Daoy (cell line): Measurements from ENCODE around the gene SLC6A16. TPM values are rescaled to one million over a fixed set of nuclear protein-coding genes. Genes with fewer than 3 reads are reported as not detected.
A peak's percentile ranks its signal among the peaks of the same experiment; 100 is the strongest.
"Not testable (repeated sequence)": the region's sequence is repeated elsewhere in the genome, so short reads cannot be mapped to it uniquely, and the experiment has no call there.

ENCODE experiments used
- DNase-seq: peaks from one replicate; pipeline ENCODE4 v3.0.0-alpha.2; 2015; ENCODE audit warnings: low read depth
- total RNA-seq: library from RNA; depleted of rRNA; stranded (reverse); fragments of >200 nt; shearing (Covaris generic); gene quantifications from 2 replicates; pipeline ENCODE4 v1.2.3, GENCODE V29; 2014

Gene SLC6A16
- total RNA-seq, 1 experiment from 2014 or later: not detected

DNA sequence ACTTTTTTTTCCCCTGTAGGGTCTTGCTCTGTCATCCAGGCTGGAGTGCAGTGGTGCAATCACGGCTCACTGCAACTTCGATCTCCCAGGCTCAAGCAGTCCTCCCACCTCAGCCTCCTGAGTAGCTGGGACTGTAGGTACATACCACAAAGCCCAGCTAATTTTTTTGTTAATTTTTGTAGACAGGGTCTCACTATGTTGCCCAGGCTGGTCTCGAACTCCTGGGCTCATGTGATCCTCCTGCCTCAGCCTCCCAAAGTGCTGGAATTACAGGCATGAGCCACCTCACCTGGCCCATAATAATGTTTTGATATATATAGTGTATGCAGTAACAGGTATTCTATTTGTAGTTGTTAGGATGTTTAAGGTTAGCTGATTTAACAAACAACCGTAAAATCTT, 6.2 kb upstream of the SLC6A16 start:
- not testable (repeated sequence) for DNase-seq

DNA sequence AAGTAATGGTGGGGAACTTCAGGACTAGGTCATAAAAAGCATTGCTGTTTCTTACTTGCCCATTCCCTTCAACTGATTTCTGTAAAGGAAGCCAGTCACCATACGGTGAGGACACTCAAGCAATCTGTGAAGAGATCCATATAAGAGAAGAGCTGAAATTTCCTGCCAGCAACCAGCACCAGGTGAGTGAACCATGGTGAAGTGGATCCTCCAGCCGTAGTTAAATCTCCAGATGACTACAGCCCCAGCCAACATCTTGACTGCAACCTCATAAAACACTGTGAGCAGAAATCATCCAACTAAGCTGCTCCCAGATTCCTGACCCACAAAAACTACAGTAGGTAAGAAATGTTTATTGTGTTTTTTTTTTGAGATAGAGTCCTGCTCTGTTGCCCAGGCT, 3.8 kb upstream of the SLC6A16 start:
- DNase-seq: no peak

DNA sequence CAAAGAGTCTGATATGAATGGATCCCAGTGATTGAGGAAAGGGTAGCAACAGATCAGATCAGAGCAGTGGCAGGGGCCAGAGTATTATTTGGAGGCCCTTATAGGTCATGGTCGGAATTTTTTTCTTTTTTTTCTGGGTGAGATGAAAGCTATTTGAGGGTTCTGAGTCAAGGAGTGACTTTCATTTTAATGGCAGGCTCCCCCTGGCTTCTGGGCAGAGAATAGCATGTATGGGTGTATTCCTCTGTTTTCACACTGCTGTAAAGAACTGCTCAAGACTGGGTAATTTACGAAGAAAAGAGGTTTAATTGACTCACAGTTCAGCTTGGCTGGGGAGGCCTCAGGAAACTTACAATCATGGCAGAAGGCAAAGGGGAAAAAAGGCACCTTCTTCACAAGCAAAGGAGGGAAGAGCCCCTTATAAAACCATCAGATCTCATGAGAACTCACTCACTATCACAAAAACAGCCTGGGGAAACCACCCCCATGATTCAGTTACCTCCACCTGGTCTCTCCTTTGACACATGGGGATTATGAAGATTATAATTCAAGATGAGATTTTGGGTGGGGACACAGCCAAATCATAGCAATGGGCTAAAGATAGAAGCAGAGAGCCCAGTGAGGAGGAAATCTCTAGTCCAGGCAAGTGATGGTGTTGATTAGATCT, 3.0 kb upstream of the SLC6A16 start:
- DNase-seq: peak; percentile 31

DNA sequence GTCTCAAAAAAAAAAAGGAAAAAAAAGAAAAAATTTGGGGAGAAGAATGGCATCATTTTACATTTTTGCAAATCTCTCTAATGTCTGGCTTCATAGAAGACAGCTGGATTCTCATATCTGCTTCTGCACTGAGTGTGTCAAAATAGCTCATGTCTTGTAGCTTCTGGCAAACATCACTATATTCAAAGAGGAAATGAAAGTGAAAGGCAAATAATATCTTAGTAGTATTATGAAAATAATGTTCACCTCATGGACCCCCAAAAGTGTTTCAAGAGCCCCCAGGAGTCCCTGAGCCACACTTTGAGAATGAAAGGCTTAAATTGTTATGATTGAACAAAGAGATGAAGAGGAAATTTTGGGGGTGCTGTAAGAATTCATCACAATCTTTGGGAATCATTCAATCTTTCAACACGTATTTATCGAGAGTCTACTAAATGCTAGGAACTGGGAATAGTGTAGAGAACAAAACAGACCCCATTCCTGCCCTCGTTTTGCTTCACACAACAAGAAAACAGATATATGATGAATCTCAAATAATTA, 1.2 kb upstream of the SLC6A16 start:
- no peak for DNase-seq

DNA sequence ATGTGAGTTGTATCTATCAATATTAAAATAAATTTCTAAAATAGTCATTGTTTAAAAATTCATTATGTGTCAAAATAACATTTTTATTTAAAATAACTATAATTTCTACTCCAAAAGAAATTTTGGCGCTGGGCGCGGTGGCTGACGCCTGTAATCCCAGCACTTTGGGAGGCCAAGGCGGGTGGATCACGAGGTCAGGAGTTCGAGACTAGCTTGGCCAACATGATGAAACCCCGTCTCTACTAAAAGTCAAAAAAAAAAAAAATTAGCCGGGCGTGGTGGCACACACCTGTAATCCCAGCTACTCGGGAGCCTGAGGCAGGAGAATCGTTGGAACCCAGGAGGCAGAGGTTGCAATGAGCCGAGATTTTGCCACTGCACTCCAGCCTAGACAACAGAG, 765 bp upstream of the SLC6A16 start:
- not testable (repeated sequence) for DNase-seq

DNA sequence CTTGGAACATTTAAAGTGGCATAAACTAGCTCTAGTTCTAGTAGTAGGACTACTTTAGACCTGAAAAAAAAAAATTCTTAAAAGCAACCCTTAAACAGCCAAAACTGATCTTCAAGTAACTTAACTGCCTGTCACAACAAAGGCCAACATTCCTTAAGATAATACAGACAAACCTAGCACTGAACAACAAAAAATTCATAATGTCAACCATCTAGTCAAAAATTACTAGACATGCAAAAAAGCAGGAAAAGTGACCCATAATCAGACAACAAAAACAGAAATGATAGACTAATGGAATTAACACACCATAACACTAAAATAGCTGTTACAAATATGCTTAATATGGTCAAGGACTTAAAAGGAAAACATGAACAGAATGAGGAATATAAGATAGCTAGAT, 6.7 kb downstream of the SLC6A16 start:
- no peak for DNase-seq

DNA sequence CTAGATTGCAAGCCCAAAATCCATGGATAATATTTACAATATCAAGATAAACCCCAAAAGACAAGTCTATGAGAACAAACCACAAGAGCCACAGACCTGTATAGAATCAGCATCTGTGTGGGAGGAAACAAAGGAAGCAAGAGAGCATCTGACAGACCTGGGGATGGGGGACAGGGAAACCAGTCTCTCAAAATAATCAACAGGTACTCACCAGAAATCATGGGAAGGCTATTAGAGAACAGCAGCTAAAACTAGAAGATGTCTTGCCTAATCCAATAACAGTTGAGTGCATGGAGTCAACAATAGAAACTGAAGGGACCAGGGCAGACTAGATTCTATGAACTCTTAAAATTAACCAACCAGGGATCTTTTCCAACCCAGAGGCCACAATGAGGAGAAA, 8.7 kb downstream of the SLC6A16 start:
- no peak for DNase-seq

DNA sequence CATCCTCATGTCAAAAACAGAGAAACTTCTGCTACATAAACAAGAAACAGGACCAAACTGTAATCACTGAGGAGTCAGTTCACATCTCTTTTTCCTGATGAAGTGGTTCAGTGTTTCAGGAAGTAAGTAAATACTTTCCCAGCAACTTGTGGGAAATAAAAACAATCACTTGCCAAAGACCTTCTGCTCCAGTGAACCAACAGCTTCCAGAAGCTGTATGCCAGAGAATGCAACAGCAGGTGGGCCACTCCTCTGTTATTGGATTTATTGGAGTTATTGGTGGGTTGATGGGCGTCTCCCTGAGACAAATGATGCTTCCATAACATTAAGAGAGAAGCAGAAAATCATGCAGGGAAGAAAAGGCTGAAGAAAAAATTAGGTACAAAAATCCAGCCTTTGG, 9.9 kb downstream of the SLC6A16 start:
- no peak for DNase-seq

DNA sequence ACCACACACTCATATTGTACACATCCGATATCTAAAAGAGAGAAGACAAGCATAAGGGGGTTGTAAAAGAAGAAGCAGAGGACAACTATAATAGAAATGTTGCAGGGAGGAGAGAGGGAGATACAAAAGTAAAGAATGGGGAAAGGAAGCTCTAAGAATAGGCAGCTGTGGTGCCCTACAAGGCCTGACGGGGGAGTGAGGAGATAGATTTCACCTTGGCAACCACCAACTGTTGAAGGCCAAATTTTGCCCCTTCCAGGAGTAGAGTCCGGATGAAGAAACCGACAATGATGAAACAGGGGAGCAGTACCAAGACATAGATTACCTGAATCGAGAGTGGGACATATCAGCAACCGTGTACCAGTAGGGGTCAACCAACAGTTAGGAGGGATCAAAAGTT, 15.9 kb downstream of the SLC6A16 start:
- no peak for DNase-seq

DNA sequence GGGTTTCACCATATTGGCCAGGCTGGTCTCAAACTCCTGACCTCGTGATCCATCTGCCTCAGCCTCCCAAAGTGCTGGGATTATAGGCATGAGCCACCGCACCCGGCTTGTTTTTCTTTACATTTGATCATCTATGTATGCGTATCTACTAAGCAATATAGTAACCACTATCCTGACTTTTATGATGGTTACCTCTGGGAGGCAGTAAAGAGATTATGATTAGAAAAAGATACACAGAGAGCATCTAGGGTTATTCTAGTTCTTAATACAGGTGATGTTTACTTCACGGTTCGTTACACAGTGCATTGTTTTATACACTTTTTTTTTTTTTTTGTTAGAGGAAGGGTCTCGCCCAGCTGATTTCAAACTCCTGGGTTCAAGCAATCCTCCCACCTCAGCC, 18.3 kb downstream of the SLC6A16 start:
- not testable (repeated sequence) for DNase-seq

DNA sequence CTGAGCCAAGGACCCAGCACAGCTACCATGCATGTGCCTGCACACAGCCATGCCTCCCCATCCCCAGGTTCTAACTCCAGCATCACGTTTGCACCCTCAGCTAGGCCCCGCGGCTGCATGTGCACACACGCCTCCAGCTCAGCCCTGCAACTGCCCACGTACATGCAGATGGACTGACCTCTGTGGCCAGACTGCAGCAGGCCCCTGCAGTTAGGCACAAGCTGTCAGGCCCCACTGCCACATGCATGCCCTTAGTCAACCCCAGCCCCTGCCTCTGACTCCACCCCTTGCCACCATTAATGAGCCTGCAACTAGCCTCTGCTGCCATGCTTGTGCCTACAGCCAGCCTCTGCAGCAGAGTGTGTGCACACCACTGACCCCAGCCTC, 23.1 kb downstream of the SLC6A16 start:
- no peak for DNase-seq

DNA sequence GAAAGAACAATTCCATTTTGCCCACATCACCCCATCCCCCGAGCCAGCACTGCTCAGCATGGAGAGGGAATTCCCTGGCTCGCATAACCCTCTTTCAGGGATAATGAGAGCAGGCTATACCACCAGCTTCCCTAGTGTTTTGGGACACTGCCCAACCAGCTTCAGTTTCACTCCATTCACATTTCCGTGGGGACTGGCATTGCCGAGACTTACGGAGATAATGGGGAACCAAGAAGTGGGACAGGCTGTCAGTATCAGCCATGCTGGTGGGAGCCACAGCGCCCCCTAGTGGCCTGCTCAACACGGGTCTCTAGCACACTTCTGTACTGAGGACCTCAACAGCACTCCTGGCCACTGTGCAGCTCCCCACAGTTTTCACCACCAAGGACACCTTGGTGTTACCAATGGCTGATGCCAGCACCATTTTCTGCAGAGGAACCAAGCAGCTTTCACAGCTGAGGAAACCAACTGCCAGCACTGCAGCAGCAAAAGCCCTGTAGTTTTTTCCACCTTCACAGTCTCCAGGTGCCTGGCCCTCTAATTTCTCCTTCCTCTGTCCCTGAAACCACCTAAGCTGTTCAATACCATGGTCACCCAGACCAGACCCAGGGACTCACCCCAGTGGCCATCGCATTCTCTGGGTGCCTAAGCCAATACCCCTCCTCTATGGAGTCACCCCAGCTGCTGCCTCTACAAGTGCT, 23.7 kb downstream of the SLC6A16 start:
- peak; percentile 78 for DNase-seq

DNA sequence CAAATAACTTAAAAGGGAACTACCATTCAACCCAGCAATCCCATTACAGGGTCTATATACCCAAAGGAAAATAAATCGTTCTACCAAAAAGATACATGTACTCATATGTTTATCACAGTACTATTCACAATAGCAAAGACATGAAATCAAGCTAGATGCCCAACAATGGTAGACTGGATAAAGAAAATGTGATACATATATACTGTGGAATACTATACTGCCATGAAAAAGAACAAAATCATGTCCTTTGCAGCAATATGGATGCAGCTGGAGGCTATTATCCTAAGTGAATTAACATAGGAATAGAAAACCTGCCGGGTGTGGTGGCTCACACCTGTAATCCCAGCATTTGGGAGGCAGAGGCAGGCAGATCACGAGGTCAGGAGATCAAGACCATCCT, 26.3 kb downstream of the SLC6A16 start:
- DNase-seq: not testable (repeated sequence)

DNA sequence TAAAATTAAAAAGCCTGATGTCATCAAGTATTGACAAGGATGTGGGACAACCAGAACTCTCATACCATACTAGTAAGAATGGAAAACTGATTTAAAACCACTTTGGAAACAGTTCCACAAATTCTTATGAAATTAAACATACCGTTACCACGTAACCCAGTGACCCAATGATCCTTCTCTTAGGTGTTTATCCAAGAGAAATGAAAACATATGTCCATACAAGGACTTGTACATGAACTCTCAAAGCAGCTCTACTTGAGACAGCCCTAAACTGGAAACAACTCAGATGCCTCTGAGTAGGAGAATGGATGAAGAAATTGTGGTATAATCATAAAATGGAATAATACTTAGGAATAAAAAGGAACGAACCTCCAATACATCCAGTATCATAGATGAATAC, 27.6 kb downstream of the SLC6A16 start:
- DNase-seq: no peak

DNA sequence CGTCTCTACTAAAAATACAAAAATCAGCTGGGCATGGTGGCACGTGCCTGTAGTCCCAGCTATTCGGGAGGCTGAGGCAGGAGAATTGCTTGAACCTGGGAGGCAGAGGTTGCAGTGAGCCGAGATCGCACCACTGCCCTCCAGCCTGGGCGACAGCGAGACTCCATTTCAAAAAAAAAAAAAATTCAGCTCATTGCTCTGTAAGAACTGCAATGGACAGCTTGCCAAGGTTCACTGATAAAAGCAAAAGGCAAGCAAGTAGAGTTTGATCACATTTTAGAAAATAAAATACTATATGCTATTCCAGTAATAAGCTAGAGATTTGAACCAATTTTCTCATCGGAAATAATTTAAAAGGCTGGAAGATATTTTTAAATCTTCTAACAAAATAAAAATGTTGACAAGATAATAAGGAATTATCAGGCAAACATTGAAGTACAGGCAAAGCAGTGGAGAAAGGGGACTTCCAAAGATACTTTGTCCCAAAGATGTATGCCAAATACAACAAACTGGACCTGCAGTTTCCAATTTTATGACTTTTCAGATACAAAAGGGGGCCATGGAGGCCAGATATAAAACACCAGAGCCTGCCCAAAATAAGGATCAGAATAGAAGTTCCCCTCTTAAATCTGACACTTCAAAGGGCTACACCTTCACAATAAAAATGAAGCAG, 29.6 kb downstream of the SLC6A16 start:
- DNase-seq: no peak

DNA sequence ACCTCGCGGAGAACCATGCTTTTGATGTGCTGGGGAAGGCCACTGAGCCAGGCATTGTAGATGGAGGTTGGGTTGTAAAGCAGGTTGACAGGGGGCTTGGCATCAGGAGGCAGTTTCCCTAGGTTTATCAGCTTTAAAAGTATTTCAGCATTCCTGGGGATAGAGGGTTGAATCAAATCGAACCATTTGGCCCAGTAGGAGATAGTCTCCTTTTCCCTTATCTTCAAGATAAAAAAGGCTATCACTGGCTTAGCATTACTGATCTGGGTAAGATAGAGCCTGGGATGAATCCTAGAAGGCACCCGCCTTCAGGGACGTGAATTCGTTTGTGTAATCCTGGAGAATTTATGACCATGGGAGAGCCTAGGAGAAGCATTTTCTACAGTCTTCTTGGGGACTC, 30.6 kb downstream of the SLC6A16 start:
- DNase-seq: no peak

DNA sequence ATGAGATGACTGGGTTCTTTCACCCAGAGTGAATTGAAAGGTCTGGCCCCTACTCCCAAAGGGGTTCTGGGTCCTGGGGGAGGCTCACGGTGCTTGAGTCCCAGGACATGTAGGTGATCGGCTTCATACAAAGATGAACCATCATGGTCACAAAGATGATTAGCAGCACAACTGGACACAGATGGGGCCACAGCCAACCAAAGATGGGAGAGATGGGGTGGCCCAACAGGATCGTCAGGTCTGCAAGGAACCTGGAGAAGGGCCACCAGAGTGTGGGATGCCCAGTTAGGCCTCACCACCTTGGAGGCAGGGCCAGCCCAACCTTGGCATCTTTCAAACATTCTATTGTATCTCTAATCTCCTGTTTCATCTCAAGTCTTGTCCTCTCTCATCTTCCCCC, 34.5 kb downstream of the SLC6A16 start:
- no peak for DNase-seq

DNA sequence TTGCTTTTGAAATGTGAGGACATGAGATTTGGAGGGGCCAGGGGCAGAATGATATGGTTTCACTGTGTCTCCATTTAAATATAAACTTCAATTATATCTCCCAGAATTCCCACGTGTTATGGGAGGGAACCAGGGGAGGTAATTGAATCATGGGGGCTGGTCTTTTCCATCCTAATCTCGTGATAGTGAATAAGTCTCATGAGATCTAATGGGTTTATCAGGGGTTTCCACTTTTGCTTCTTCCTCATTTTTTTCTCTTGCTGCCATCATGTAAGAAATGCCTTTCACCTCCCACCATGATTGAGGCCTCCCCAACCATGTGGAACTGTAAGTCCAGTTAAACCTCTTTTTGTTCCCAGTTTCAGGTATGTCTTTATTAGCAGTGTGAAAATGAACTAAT, 35.7 kb downstream of the SLC6A16 start:
- not testable (repeated sequence) for DNase-seq

DNA sequence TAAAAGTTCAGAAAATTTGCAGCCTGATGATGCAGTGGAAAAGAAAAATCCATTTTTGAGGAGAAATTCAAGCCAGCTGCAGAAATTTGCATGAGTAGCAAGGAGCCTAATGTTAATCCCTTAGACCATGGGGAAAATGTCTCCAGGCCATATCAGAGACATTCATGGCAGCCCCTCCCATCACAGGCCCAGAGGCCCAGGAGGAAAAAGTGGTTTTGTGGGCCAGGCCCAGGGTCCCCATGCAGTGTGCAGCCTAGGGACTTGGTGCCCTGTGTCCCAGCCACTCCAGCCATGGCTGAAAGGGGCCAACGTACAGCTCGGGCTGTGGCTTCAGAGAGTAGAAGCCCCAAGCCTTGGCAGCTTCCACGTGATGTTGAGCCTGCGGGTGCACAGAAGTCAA, 36.8 kb downstream of the SLC6A16 start:
- DNase-seq: not testable (repeated sequence)

DNA sequence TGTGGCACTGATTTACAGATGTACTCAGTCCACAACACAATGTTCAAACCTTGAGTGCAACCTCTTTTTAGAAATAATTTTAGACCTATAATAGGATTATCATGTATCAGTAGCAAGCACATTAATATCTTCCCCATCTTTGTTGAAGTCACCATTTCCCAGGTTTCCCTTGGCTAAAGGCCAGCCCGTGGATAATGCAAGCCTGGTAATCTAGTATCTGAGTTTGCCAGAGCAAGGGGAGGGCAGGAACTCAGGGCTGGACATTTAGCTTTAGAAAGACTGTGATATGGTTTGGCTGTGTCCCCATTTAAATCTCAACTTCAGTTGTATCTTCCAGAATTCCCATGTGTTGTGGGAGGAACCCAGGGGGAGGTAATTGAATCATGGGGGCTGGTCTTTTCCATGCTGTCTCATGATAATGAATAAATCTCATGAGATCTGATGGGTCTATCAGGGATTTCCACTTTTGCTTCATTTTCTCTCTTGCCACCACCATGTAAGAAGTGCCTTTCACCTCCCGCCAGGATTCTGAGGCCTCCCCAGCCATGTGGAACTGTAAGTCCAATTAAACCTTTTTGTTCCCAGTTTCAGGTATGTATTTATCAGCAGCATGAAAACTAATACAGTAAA, 37.7 kb downstream of the SLC6A16 start:
- no peak for DNase-seq

DNA sequence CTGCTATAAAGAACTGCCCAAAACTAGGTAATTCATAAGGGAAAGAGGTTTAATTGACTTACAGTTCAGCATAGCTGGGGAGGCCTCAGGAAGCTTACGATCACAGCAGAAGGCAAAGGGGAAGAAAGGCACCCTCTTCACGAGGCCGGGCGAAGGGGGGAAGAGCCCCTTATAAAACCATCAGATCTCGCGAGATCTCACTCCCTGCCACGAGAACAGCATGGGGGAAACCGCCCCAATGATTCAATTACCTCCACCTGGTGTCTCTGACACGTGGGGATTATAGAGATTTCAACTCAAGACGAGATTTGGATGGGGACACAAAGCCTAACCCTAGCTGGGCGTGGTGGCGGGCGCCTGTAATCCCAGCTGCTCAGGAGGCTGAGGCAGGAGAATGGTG, 42.8 kb downstream of the SLC6A16 start:
- DNase-seq: no peak

DNA sequence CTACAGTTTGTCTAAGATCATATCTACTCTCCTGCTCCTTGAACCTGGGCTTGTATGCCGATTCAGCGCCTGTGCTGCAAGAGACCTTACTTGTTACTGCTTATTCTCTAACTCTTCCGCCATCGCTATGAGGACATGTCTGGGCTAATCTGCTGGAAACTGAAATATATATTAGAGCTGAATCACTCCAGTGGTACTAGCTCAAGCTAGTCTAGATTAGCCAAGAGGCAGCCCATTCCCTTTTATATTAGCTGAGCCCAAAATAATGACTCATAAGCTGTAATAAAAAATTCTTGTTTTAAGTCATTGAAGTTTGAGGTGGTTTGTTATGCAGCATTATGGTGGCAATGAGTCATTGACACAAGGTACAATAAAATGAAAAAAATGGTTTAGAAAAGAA, 52.8 kb downstream of the SLC6A16 start:
- DNase-seq: peak; percentile 20
